GM12891 (cell line): Measurements from ENCODE around the gene PRDM16.

Experiments
- POLR2A ChIP-seq: IDR thresholded peaks from 2 replicates; pipeline ENCODE4 v1.6.1; 2011; ENCODE audit warnings: low read depth, low read length, control low read depth
- TAF1 ChIP-seq: IDR thresholded peaks from 2 replicates; pipeline ENCODE4 v1.6.1; 2011; ENCODE audit warnings: low read depth, low read length, control low read depth

DNA sequence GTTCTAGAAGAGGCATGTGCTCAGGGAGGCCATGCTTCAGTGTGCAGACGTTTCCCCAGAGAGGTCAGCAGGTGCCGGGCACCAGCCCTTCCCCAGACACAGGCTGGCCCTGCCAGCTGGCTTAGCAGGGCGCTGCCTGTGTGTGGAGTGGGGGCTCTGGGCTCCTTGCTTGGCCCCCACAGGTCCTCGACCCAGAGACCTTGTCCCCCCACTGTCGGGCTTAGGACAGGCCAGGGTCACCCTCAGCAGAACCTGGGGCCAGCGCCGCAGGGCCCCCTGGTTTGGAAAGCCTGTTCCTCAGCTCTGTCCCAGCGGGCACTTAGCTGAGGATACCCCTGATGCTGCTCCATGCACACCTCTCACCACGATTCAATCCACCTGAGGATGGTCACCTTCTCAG lies 213.2 kb downstream of the PRDM16 start:
- no peak for TF ChIP-seq TAF1
- no peak for TF ChIP-seq POLR2A
